ENCODE data around the gene MRPL16. TPM values are rescaled to one million over a fixed set of nuclear protein-coding genes. Genes with fewer than 3 reads are reported as not detected.
"Not testable (repeated sequence)": the region's sequence is repeated elsewhere in the genome, so short reads cannot be mapped to it uniquely, and the experiment has no call there.

MRPL16 gene
- total RNA-seq, 1 experiment from 2014 or later: 66.0 TPM

GRCh38 chr11:59849129-59849528 lies 38.6 kb upstream of the MRPL16 start:
- Histone ChIP-seq H3K36me3 (ENCODE audit: control insufficient read depth, insufficient read depth, low read length) (no peaks in the 10 kb centered on the region), H3K4me1 (no peaks in the 10 kb centered on the region), H3K4me3 (ENCODE audit: low read depth, low read length) (no peak overlapping the region), H3K9me3 (no peaks in the 10 kb centered on the region), H3K27me3 (replicated peaks; ENCODE audit: control insufficient read depth, insufficient read depth, low read length) (no peaks in the 10 kb centered on the region)
- DNase-seq: no peak
- BruUV-seq (replicated peaks): no TSS peak
- intact Hi-C loops (cut with micrococcal nuclease; ENCODE audit: unreplicated experiment): no loop called here
- Mint-ChIP-seq H3K9me3 (ENCODE audit: unreplicated experiment) (no peaks in the 10 kb centered on the region), H3K27ac (ENCODE audit: unreplicated experiment) (no peak overlapping the region), H3K27me3 (ENCODE audit: insufficient read depth, unreplicated experiment) (no peaks in the 10 kb centered on the region), H3K4me1 (ENCODE audit: low read depth, unreplicated experiment) (no peaks in the 10 kb centered on the region), H3K36me3 (ENCODE audit: insufficient read depth, unreplicated experiment) (no peaks in the 10 kb centered on the region), H3K4me3 (ENCODE audit: unreplicated experiment) (no peak overlapping the region)
- TF ChIP-seq CTCF (IDR thresholded peaks at IDR 0.05; ENCODE audit: insufficient read depth in 1 of 2, low read depth in 1 of 2, low read length in 1 of 2, severe bottlenecking in 1 of 2, unreplicated experiment in 1 of 2): no peak
- ChIA-PET CTCF (no interaction called here), POLR2A (no interaction called here)

GRCh38 chr11:59848439-59848838 lies 37.9 kb upstream of the MRPL16 start:
- intact Hi-C loops (cut with micrococcal nuclease; ENCODE audit: unreplicated experiment); POLR2A ChIA-PET; H3K36me3 ChIP-seq (ENCODE audit: control insufficient read depth, insufficient read depth, low read length); H3K9me3 ChIP-seq; H3K27me3 ChIP-seq (replicated peaks; ENCODE audit: control insufficient read depth, insufficient read depth, low read length); BruUV-seq (replicated peaks); H3K27me3 Mint-ChIP-seq (ENCODE audit: insufficient read depth, unreplicated experiment); H3K4me1 Mint-ChIP-seq (ENCODE audit: low read depth, unreplicated experiment); H3K4me1 ChIP-seq; H3K4me3 ChIP-seq (ENCODE audit: low read depth, low read length); H3K4me3 Mint-ChIP-seq (ENCODE audit: unreplicated experiment); H3K9me3 Mint-ChIP-seq (ENCODE audit: unreplicated experiment); H3K36me3 Mint-ChIP-seq (ENCODE audit: insufficient read depth, unreplicated experiment); H3K27ac Mint-ChIP-seq (ENCODE audit: unreplicated experiment); CTCF ChIA-PET; DNase-seq: not testable (repeated sequence)

- Mint-ChIP-seq H3K27ac (ENCODE audit: unreplicated experiment) (no peak overlapping the region), H3K4me3 (ENCODE audit: unreplicated experiment) (no peak overlapping the region), H3K36me3 (ENCODE audit: insufficient read depth, unreplicated experiment) (no peaks in the 10 kb centered on the region), H3K9me3 (ENCODE audit: unreplicated experiment) (no peaks in the 10 kb centered on the region), H3K27me3 (ENCODE audit: insufficient read depth, unreplicated experiment) (no peaks in the 10 kb centered on the region), H3K4me1 (ENCODE audit: low read depth, unreplicated experiment) (no peaks in the 10 kb centered on the region)
- POLR2A ChIA-PET: no interaction called here
- H3K9me3 ChIP-seq: no peaks in the 10 kb centered on the region
- CTCF ChIA-PET: no interaction called here
- TF ChIP-seq CTCF (IDR thresholded peaks at IDR 0.05; ENCODE audit: insufficient read depth in 1 of 2, low read depth in 1 of 2, low read length in 1 of 2, severe bottlenecking in 1 of 2, unreplicated experiment in 1 of 2): no peak
- H3K36me3 ChIP-seq (ENCODE audit: control insufficient read depth, insufficient read depth, low read length): no peaks in the 10 kb centered on the region
- no peak for DNase-seq
- no peaks in the 10 kb centered on the region for H3K4me1 ChIP-seq
- H3K4me3 ChIP-seq (ENCODE audit: low read depth, low read length): no peak overlapping the region
- no TSS peak for BruUV-seq (replicated peaks)
- intact Hi-C loops (cut with micrococcal nuclease; ENCODE audit: unreplicated experiment): no loop called here
- H3K27me3 ChIP-seq (replicated peaks; ENCODE audit: control insufficient read depth, insufficient read depth, low read length): no peaks in the 10 kb centered on the region
Measured at GRCh38 chr11:59847626-59848025, 37.0 kb upstream of the MRPL16 start.

- no peak overlapping the region for H3K27ac Mint-ChIP-seq (ENCODE audit: unreplicated experiment)
- H3K4me3 Mint-ChIP-seq (ENCODE audit: unreplicated experiment): no peak overlapping the region
- intact Hi-C loops (cut with micrococcal nuclease; ENCODE audit: unreplicated experiment): no loop called here
- Histone ChIP-seq H3K9me3 (no peaks in the 10 kb centered on the region), H3K4me1 (no peaks in the 10 kb centered on the region), H3K4me3 (ENCODE audit: low read depth, low read length) (no peak overlapping the region), H3K27me3 (replicated peaks; ENCODE audit: control insufficient read depth, insufficient read depth, low read length) (no peaks in the 10 kb centered on the region), H3K36me3 (ENCODE audit: control insufficient read depth, insufficient read depth, low read length) (no peaks in the 10 kb centered on the region)
- DNase-seq: no peak
- ChIA-PET CTCF (no interaction called here), POLR2A (no interaction called here)
- no peaks in the 10 kb centered on the region for H3K9me3 Mint-ChIP-seq (ENCODE audit: unreplicated experiment)
- no peaks in the 10 kb centered on the region for H3K27me3 Mint-ChIP-seq (ENCODE audit: insufficient read depth, unreplicated experiment)
- no TSS peak for BruUV-seq (replicated peaks)
- peaks cover 4% of the 10 kb centered on the region for H3K36me3 Mint-ChIP-seq (ENCODE audit: insufficient read depth, unreplicated experiment)
- TF ChIP-seq CTCF (IDR thresholded peaks at IDR 0.05; ENCODE audit: insufficient read depth in 1 of 2, low read depth in 1 of 2, low read length in 1 of 2, severe bottlenecking in 1 of 2, unreplicated experiment in 1 of 2): no peak
- no peaks in the 10 kb centered on the region for H3K4me1 Mint-ChIP-seq (ENCODE audit: low read depth, unreplicated experiment)
Measured at GRCh38 chr11:59846556-59846955, 36.0 kb upstream of the MRPL16 start.

Measured in Caco-2 (cell line).